GM19467 (cell line): ENCODE data around the gene OS9.
"Not testable (repeated sequence)": the region's sequence is repeated elsewhere in the genome, so short reads cannot be mapped to it uniquely, and the experiment has no call there.

Experiments used
- ATAC-seq: cut with Tn5 transposase; IDR thresholded peaks from one replicate; pipeline ENCODE4 v1.9.1; 2021; ENCODE audit warnings: mild to moderate bottlenecking, moderate library complexity; ENCODE audit not compliant: unreplicated experiment

Gene OS9

GRCh38 chr12:57693659-57694458, at the start of gene OS9:
Gene OS9, plus strand, starts transcription at chr12:57694132. Its CDS starts 30 bp downstream, at chr12:57694162.
- ATAC-seq, result peak; percentile 95

- not testable (repeated sequence) for ATAC-seq
These were observed 47.8 kb upstream of the OS9 start for GRCh38 chr12:57645990-57646658.

- not testable (repeated sequence) for ATAC-seq
These were observed 47.3 kb upstream of the OS9 start for GRCh38 chr12:57646659-57647049.

- ATAC-seq, result no peak
These were observed 39.9 kb upstream of the OS9 start for GRCh38 chr12:57654042-57654441.

- no peak for ATAC-seq
These were observed 38.2 kb upstream of the OS9 start for GRCh38 chr12:57655541-57656240.

GRCh38 chr12:57656408-57656807, 37.5 kb upstream of the OS9 start:
- not testable (repeated sequence) for ATAC-seq

GRCh38 chr12:57657744-57658143, 36.2 kb upstream of the OS9 start:
- ATAC-seq, result no peak

- ATAC-seq, result no peak
These were observed 35.0 kb upstream of the OS9 start for GRCh38 chr12:57658890-57659289.

GRCh38 chr12:57661376-57661775, 32.6 kb upstream of the OS9 start:
- no peak for ATAC-seq

GRCh38 chr12:57665066-57665820, 28.7 kb upstream of the OS9 start:
- ATAC-seq, result not testable (repeated sequence)

- ATAC-seq, result no peak
These were observed 27.0 kb upstream of the OS9 start for GRCh38 chr12:57666897-57667296.

- ATAC-seq, result not testable (repeated sequence)
These were observed 24.2 kb upstream of the OS9 start for GRCh38 chr12:57669691-57670090.

- ATAC-seq, result not testable (repeated sequence)
These were observed 22.1 kb upstream of the OS9 start for GRCh38 chr12:57671811-57672210.

GRCh38 chr12:57672801-57673200, 21.1 kb upstream of the OS9 start:
- no peak for ATAC-seq

- ATAC-seq, result no peak
These were observed 19.2 kb upstream of the OS9 start for GRCh38 chr12:57674691-57675090.

- not testable (repeated sequence) for ATAC-seq
These were observed 16.0 kb upstream of the OS9 start for GRCh38 chr12:57677947-57678346.

GRCh38 chr12:57679697-57680096, 14.2 kb upstream of the OS9 start:
- no peak for ATAC-seq

GRCh38 chr12:57687862-57688261, 6.1 kb upstream of the OS9 start:
- ATAC-seq, result no peak

- no peak for ATAC-seq
These were observed 5.0 kb upstream of the OS9 start for GRCh38 chr12:57688931-57689330.

GRCh38 chr12:57692500-57692899, 1.4 kb upstream of the OS9 start:
- ATAC-seq, result no peak

GRCh38 chr12:57693317-57693658, 644 bp upstream of the OS9 start:
- ATAC-seq, result no peak
